Tibial nerve (tissue), 4 donors: ENCODE data around the gene ABHD12. TPM values are rescaled to one million over a fixed set of nuclear protein-coding genes. Genes with fewer than 3 reads are reported as not detected.

Experiments used
- DNase-seq, 2 donors: peaks; one replicate each; pipeline ENCODE4 v3.0.0-alpha.2; 2019; ENCODE audit warnings: low spot score in 2 of 2
- H3K27ac ChIP-seq, 4 donors: fragments of 200-600 bp; sonication (generic) in 3 of 4; one replicate each; pipeline ENCODE4 v1.5.1; 2017 to 2019; ENCODE audit warnings: mild to moderate bottlenecking in 1 of 4
- H3K27me3 ChIP-seq, 2 donors: fragments of 200-600 bp; sonication (generic) in 1 of 2; one replicate each; pipeline versions ENCODE4 v1.5.1 to v1.6.0; 2017 to 2019
- H3K36me3 ChIP-seq, 3 donors: fragments of 200-600 bp; sonication (generic); one replicate each; pipeline ENCODE4 v1.5.1; 2018 to 2019
- H3K4me1 ChIP-seq, 4 donors: fragments of 200-600 bp; sonication (generic) in 3 of 4; one replicate each; pipeline ENCODE4 v1.5.1; 2017 to 2019
- H3K4me3 ChIP-seq, 4 donors: fragments of 200-600 bp; sonication (generic) in 3 of 4; one replicate each; pipeline ENCODE4 v1.5.1; 2017 to 2019; ENCODE audit warnings: mild to moderate bottlenecking in 1 of 4, moderate library complexity in 1 of 4
- H3K9me3 ChIP-seq, 4 donors: fragments of 200-600 bp; sonication (generic) in 3 of 4; one replicate each; pipeline ENCODE4 v1.5.1; 2017 to 2019
- EP300 ChIP-seq, 2 donors: sonication (generic); formaldehyde crosslinking; IDR thresholded peaks; one replicate each; pipeline ENCODE4 v1.6.1; 2017; ENCODE audit warnings: antibody characterized with exemption in 2 of 2, mild to moderate bottlenecking in 1 of 2
- POLR2A ChIP-seq, 2 donors: fragments of 450-650 bp; IDR thresholded peaks; one replicate each; pipeline ENCODE4 v1.6.1; 2017; ENCODE audit warnings: antibody characterized with exemption in 2 of 2, mild to moderate bottlenecking in 2 of 2, moderate library complexity in 2 of 2
- WGBS, 2 donors: methylation state at CpG; one replicate each; pipeline ENCODE4 v1.1.5; 2018; 5-methylcytosine and 5-hydroxymethylcytosine counted together
- total RNA-seq, 4 donors: library from RNA; depleted of rRNA; stranded (reverse); fragments of >200 nt; gene quantifications; one replicate each; pipeline ENCODE4 v1.1.0, GENCODE V29; 2016
- TF ChIP-seq, protein P1 (sequence below), 5 experiments: fragments of 200-600 bp in 3 of 5; fragments of 450-650 bp in 2 of 5; sonication (generic) in 3 of 5; IDR thresholded peaks; one replicate each; pipeline ENCODE4 v1.5.1; 2016 to 2019; ENCODE audit warnings: antibody characterized with exemption in 5 of 5, mild to moderate bottlenecking in 3 of 5, moderate library complexity in 2 of 5

The ABHD12 gene
- total RNA-seq, 4 donors from 2014 or later: 67.2 to 116 (median 105) TPM

GRCh38 chr20:25323496-25324246 lies 67.0 kb downstream of the ABHD12 start:
- Histone ChIP-seq H3K36me3 (peaks cover 0 to 22% (median 0%) of the 10 kb centered on the region in 3 donors), H3K27me3 (no peaks in the 10 kb centered on the region), H3K27ac (peak overlapping the region in 1 of 4 donors; percentile 42), H3K4me1 (peaks cover 0 to 58% (median 32%) of the 10 kb centered on the region in 4 donors), H3K4me3 (no peak overlapping the region), H3K9me3 (no peaks in the 10 kb centered on the region)
- WGBS, 2 donors: 88 to 90% methylated on average over 12 of the region's 12 CpGs
- TF ChIP-seq POLR2A (IDR thresholded peaks at IDR 0.05) (no peak), EP300 (IDR thresholded peaks at IDR 0.05) (no peak)
- TF ChIP-seq, protein P1, sequence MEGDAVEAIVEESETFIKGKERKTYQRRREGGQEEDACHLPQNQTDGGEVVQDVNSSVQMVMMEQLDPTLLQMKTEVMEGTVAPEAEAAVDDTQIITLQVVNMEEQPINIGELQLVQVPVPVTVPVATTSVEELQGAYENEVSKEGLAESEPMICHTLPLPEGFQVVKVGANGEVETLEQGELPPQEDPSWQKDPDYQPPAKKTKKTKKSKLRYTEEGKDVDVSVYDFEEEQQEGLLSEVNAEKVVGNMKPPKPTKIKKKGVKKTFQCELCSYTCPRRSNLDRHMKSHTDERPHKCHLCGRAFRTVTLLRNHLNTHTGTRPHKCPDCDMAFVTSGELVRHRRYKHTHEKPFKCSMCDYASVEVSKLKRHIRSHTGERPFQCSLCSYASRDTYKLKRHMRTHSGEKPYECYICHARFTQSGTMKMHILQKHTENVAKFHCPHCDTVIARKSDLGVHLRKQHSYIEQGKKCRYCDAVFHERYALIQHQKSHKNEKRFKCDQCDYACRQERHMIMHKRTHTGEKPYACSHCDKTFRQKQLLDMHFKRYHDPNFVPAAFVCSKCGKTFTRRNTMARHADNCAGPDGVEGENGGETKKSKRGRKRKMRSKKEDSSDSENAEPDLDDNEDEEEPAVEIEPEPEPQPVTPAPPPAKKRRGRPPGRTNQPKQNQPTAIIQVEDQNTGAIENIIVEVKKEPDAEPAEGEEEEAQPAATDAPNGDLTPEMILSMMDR (IDR thresholded peaks at IDR 0.05): no peak
- DNase-seq: no peak

DNA sequence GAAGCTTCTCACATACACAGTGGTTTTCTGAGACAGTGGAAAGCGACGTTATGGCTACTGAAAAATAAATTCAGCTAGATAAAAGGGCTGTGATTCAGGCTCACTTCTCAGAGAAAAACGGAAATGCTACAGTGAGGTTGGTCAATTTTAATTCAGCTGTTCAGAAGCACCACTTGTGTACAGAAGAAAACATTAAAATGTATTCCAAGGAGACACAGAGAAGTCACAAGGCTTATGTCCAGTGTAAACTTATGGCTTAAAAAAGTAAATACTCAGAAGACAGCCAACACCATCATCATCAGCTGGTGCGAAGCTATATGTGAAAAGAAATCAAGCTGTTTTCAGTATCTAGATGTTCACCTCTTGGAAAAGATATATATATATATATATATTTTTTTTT lies 68.6 kb downstream of the ABHD12 start:
- TF ChIP-seq POLR2A (IDR thresholded peaks at IDR 0.05) (no peak), EP300 (IDR thresholded peaks at IDR 0.05) (no peak)
- TF ChIP-seq, protein P1 (IDR thresholded peaks at IDR 0.05): no peak
- no peak for DNase-seq
- no peaks in the 10 kb centered on the region for H3K27me3 ChIP-seq
- 56 to 59% methylated on average over 4 of the region's 4 CpGs for WGBS, 2 donors
- H3K4me3 ChIP-seq: no peak overlapping the region
- H3K36me3 ChIP-seq: peaks cover 0 to 22% (median 0%) of the 10 kb centered on the region in 3 donors
- no peaks in the 10 kb centered on the region for H3K9me3 ChIP-seq
- H3K4me1 ChIP-seq: peaks cover 0 to 59% (median 37%) of the 10 kb centered on the region in 4 donors
- H3K27ac ChIP-seq: peak overlapping the region in 1 of 4 donors; percentile 66

- Histone ChIP-seq H3K4me1 (peaks cover 0 to 62% (median 37%) of the 10 kb centered on the region in 4 donors), H3K27me3 (no peaks in the 10 kb centered on the region), H3K9me3 (no peaks in the 10 kb centered on the region), H3K4me3 (no peak overlapping the region), H3K36me3 (peaks cover 0 to 29% (median 0%) of the 10 kb centered on the region in 3 donors), H3K27ac (peak overlapping the region in 2 of 4 donors; percentile 10 to 66)
- WGBS, 2 donors: 72 to 90% methylated on average over 2 to 5 of the region's 5 CpGs
- TF ChIP-seq, protein P1 (IDR thresholded peaks at IDR 0.05): no peak
- TF ChIP-seq POLR2A (IDR thresholded peaks at IDR 0.05): no peak
- DNase-seq: no peak
Measured at GRCh38 chr20:25321262-25321831, 69.3 kb downstream of the ABHD12 start.

DNA sequence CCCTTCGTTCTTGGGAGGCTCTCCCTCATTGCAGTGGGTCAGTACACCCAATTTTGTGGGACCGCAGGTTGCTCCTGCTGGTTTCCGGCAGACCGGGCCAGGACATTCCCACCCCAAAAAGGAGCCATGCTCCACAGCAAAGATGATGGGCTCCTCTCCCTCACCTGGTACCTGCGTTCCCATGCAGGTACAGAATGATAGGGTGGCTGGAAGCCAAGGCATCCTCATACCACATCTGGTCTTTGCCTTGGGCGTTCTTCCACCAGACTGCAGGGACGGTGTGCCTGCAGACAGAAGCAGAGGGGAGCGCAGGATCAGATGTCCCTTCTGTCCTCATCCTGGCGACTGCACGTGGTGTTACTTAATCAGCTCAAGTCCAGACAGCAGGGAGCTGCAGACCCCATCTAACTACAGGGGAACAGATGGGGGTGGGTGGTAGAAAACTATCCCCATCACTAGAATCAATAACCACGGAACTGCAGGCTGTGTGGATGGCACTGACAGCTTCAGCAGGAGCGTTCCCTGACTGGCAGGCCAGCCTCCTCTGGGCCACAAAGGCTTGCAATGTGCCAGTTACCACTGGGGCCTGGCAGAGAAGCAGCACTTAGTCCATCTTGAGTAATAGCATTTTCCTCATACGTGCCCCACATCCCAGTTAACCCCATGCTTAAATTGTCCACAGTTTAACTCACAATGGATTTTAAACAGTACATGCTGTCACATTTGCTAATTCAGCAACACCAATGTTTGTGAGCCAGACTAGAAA lies 70.4 kb downstream of the ABHD12 start:
- whole genome bisulfite sequencing, 2 donors: 75 to 83% methylated on average over 13 of the region's 13 CpGs
- Histone ChIP-seq H3K27ac (peak overlapping the region in 3 of 4 donors; percentile 43 to 90 (median 69)), H3K4me1 (peaks cover 0 to 71% (median 41%) of the 10 kb centered on the region in 4 donors), H3K27me3 (no peaks in the 10 kb centered on the region), H3K36me3 (peaks cover 0 to 36% (median 0%) of the 10 kb centered on the region in 3 donors), H3K9me3 (no peaks in the 10 kb centered on the region), H3K4me3 (no peak overlapping the region)
- DNase-seq: no peak
- TF ChIP-seq, protein P1 (IDR thresholded peaks at IDR 0.05): no peak
- TF ChIP-seq EP300 (IDR thresholded peaks at IDR 0.05): no peak
- no peak for TF ChIP-seq POLR2A (IDR thresholded peaks at IDR 0.05)
